Measurements from ENCODE around the gene CAMKK2. TPM values are rescaled to one million over a fixed set of nuclear protein-coding genes. Genes with fewer than 3 reads are reported as not detected.

Gene CAMKK2
- total and polyA plus RNA-seq, 9 of the 15 experiments (the other 6 are each of a cell fraction or from before 2014, with no cell fraction given): 4.3 to 32.0 (median 18.2) TPM

GRCh38 chr12:121337416-121337815 is 40.9 kb upstream of the CAMKK2 start (continued):
- TF ChIP-seq RBM39 (optimal IDR thresholded peaks at IDR 0.05; ENCODE audit: low read depth, low read length): no peak
- peak; percentile 56 for TF ChIP-seq SUPT5H (IDR thresholded peaks at IDR 0.05)

GRCh38 chr12:121334513-121335343 is 38.2 kb upstream of the CAMKK2 start:
- H3K9me3 ChIP-seq (replicated peaks; ENCODE audit: control insufficient read depth, insufficient read depth, low read depth, low read length): no peaks in the 10 kb centered on the region
- peak; percentile 94 for ATAC-seq
- H3K4me2 ChIP-seq (ENCODE audit: insufficient read depth, low read length): no peak overlapping the region
- no peak overlapping the region for H3K4me3 ChIP-seq
- H3K9me1 ChIP-seq (ENCODE audit: control insufficient read depth, insufficient read depth, low read length): no peaks in the 10 kb centered on the region
- no TSS peak for BruUV-seq (replicated peaks)
- ChIA-PET POLR2A (interaction anchor here (0.6 to 1.5 kb wide), 9 partner anchors 10 to 880 kb away, joined by 3 to 5 read pairs (median 3); no protein-coding TSS in a partner anchor), CTCF (ENCODE audit: low intra/inter-chr PET ratio) (interaction anchor here (1.0 to 2.7 kb wide), 3 partner anchors 90 to 459 kb away, joined by 3 to 11 read pairs (median 5); no protein-coding TSS in a partner anchor)
- WGBS (ENCODE audit: insufficient coverage, low coverage, missing lambda C conversion rate): 57% methylated on average over 8 of the region's 8 CpGs
- H2AFZ ChIP-seq (ENCODE audit: low read depth, low read length): no peak overlapping the region
- peaks cover 93% of the 10 kb centered on the region for H3K36me3 ChIP-seq (ENCODE audit: control insufficient read depth, insufficient read depth, low read length)
- in situ Hi-C loops (cut with MboI) (no loop called here), intact Hi-C loops (cut with micrococcal nuclease) (loop anchor here (2.0 kb wide), 2 partner anchors 66 to 108 kb away; partner anchors contain the start of gene RNF34)
- peak; percentile 58 to 66 (median 63) for DNase-seq (ENCODE audit: extremely low read depth in 1 of 4, low spot score in 3 of 4)
- H4K20me1 ChIP-seq (replicated peaks; ENCODE audit: control insufficient read depth, insufficient read depth, low read length): no peaks in the 10 kb centered on the region; the same call in 1 of the 2 replicates
- H3K27me3 ChIP-seq (ENCODE audit: control insufficient read depth in 2 of 2, insufficient read depth in 2 of 2, low read length in 2 of 2): no peaks in the 10 kb centered on the region
- FAIRE-seq: peak; percentile 86
- peaks cover 6% of the 10 kb centered on the region; the same call in 1 of the 3 replicates for H3K79me2 ChIP-seq (ENCODE audit: control insufficient read depth, insufficient read depth, low read length)
- H3K4me1 ChIP-seq (replicated peaks in 1 of 2; ENCODE audit: control insufficient read depth in 2 of 2, insufficient read depth in 2 of 2, low read length in 2 of 2): no peaks in the 10 kb centered on the region
- no peak overlapping the region for H3K27ac ChIP-seq (ENCODE audit: extremely low read depth, low read depth, low read length)
- H3K9ac ChIP-seq (ENCODE audit: insufficient read depth in 1 of 2, low read depth in 2 of 2, low read length in 2 of 2): no peak overlapping the region
- no peak for TF ChIP-seq ZNF780A (CRISPR knock-in tag; IDR thresholded peaks at IDR 0.05)
- TF ChIP-seq SETDB1 (IDR thresholded peaks at IDR 0.05; ENCODE audit: low read length): no peak
- TF ChIP-seq ZZZ3 (IDR thresholded peaks at IDR 0.05): peak; percentile 57; the same call in 1 of the 2 replicates
- TF ChIP-seq NR4A1 (CRISPR knock-in tag; IDR thresholded peaks at IDR 0.05): no peak
- no peak for TF ChIP-seq NR4A1 (tag; IDR thresholded peaks at IDR 0.05)
- TF ChIP-seq, protein P1, sequence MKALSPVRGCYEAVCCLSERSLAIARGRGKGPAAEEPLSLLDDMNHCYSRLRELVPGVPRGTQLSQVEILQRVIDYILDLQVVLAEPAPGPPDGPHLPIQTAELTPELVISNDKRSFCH (CRISPR knock-in tag; IDR thresholded peaks at IDR 0.05): no peak
- TF ChIP-seq, protein P1 (tag; IDR thresholded peaks at IDR 0.05): no peak
- TF ChIP-seq NFE2 (IDR thresholded peaks at IDR 0.05; ENCODE audit: low read depth): no peak
- TF ChIP-seq, protein P2, sequence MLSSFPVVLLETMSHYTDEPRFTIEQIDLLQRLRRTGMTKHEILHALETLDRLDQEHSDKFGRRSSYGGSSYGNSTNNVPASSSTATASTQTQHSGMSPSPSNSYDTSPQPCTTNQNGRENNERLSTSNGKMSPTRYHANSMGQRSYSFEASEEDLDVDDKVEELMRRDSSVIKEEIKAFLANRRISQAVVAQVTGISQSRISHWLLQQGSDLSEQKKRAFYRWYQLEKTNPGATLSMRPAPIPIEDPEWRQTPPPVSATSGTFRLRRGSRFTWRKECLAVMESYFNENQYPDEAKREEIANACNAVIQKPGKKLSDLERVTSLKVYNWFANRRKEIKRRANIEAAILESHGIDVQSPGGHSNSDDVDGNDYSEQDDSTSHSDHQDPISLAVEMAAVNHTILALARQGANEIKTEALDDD (IDR thresholded peaks at IDR 0.05): peak; percentile 28; the same call in 1 of the 2 replicates
- no peak for TF ChIP-seq RBFOX2 (IDR thresholded peaks at IDR 0.05; ENCODE audit: low read depth, low read length)
- TF ChIP-seq ZNF124 (CRISPR knock-in tag; IDR thresholded peaks at IDR 0.05): no peak
- peak; percentile 50 to 76 for TF ChIP-seq RAD21 (CRISPR knock-in tag; conservative IDR thresholded peaks at IDR 0.05 in 1 of 2, IDR thresholded peaks at IDR 0.05 in 1 of 2)
- TF ChIP-seq, protein P3, sequence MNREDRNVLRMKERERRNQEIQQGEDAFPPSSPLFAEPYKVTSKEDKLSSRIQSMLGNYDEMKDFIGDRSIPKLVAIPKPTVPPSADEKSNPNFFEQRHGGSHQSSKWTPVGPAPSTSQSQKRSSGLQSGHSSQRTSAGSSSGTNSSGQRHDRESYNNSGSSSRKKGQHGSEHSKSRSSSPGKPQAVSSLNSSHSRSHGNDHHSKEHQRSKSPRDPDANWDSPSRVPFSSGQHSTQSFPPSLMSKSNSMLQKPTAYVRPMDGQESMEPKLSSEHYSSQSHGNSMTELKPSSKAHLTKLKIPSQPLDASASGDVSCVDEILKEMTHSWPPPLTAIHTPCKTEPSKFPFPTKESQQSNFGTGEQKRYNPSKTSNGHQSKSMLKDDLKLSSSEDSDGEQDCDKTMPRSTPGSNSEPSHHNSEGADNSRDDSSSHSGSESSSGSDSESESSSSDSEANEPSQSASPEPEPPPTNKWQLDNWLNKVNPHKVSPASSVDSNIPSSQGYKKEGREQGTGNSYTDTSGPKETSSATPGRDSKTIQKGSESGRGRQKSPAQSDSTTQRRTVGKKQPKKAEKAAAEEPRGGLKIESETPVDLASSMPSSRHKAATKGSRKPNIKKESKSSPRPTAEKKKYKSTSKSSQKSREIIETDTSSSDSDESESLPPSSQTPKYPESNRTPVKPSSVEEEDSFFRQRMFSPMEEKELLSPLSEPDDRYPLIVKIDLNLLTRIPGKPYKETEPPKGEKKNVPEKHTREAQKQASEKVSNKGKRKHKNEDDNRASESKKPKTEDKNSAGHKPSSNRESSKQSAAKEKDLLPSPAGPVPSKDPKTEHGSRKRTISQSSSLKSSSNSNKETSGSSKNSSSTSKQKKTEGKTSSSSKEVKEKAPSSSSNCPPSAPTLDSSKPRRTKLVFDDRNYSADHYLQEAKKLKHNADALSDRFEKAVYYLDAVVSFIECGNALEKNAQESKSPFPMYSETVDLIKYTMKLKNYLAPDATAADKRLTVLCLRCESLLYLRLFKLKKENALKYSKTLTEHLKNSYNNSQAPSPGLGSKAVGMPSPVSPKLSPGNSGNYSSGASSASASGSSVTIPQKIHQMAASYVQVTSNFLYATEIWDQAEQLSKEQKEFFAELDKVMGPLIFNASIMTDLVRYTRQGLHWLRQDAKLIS (CRISPR knock-in tag; IDR thresholded peaks at IDR 0.05): no peak
- TF ChIP-seq FOXA1 (IDR thresholded peaks at IDR 0.05; ENCODE audit: borderline replicate concordance): no peak

Data from K562 (cell line).